Adrenal gland (tissue), 5 donors: Measurements from ENCODE around the gene TCEAL4.

Experiments
- POLR2A ChIP-seq, 2 donors: fragments of 450-650 bp; IDR thresholded peaks; one replicate each; pipeline ENCODE4 v1.6.1; 2017; ENCODE audit warnings: antibody characterized with exemption in 2 of 2, mild to moderate bottlenecking in 2 of 2, moderate library complexity in 1 of 2
- TF ChIP-seq, protein P1 (sequence below), 6 experiments: fragments of 450-650 bp in 4 of 6; fragments of 200-600 bp in 2 of 6; sonication (generic) in 1 of 6; IDR thresholded peaks; 1 replicate in 5 of 6; 2 replicates in 1 of 6; pipeline versions ENCODE4 v1.5.1 to v1.8.0; 2016 to 2021; ENCODE audit warnings: antibody characterized with exemption in 6 of 6, mild to moderate bottlenecking in 2 of 6, moderate library complexity in 1 of 6
- donor health status: DM: no; HTN: no; CAD: no.

GRCh38 chrX:103610282-103610681 lies 25.0 kb downstream of the TCEAL4 start:
- no peak for TF ChIP-seq POLR2A (IDR thresholded peaks at IDR 0.05)
- TF ChIP-seq, protein P1, sequence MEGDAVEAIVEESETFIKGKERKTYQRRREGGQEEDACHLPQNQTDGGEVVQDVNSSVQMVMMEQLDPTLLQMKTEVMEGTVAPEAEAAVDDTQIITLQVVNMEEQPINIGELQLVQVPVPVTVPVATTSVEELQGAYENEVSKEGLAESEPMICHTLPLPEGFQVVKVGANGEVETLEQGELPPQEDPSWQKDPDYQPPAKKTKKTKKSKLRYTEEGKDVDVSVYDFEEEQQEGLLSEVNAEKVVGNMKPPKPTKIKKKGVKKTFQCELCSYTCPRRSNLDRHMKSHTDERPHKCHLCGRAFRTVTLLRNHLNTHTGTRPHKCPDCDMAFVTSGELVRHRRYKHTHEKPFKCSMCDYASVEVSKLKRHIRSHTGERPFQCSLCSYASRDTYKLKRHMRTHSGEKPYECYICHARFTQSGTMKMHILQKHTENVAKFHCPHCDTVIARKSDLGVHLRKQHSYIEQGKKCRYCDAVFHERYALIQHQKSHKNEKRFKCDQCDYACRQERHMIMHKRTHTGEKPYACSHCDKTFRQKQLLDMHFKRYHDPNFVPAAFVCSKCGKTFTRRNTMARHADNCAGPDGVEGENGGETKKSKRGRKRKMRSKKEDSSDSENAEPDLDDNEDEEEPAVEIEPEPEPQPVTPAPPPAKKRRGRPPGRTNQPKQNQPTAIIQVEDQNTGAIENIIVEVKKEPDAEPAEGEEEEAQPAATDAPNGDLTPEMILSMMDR (IDR thresholded peaks at IDR 0.05): no peak
